Naive thymus-derived CD4-positive, alpha-beta T cell (primary cell): ENCODE data around the gene PLOD2. TPM values are rescaled to one million over a fixed set of nuclear protein-coding genes. Genes with fewer than 3 reads are reported as not detected.

Source experiments
- ATAC-seq: fragments of 150-1000 bp; cut with Tn5 transposase; 2 replicates; pipeline ENCODE4 v1.10.0; 2021; ENCODE audit warnings: mild to moderate bottlenecking, moderate library complexity
- CTCF ChIA-PET: fragments of 350-600 bp; sonication (Branson Sonifier 250); formaldehyde crosslinking; loops from one replicate; lab custom pipeline; 2021; ENCODE audit warnings: antibody characterized with exemption; lab: Charles Lee
- POLR2A ChIA-PET: fragments of 350-600 bp; sonication (Branson Sonifier 250); formaldehyde crosslinking; loops from one replicate; lab custom pipeline; 2021; ENCODE audit warnings: antibody characterized with exemption, inconsistent platforms; lab: Charles Lee
- DNase-seq, 9 donors: peaks; one replicate each; pipeline versions ENCODE4 v3.0.0 to v3.0.0-alpha.2; 2020 to 2022; ENCODE audit warnings: mixed read lengths in 1 of 9
- H3K27ac ChIP-seq: one replicate; pipeline ENCODE4 v1.7.0; 2013; ENCODE audit warnings: mild to moderate bottlenecking, low read depth, low read length, moderate library complexity
- H3K27me3 ChIP-seq, 2 donors: one replicate each; pipeline ENCODE4 v1.7.0; 2013; ENCODE audit warnings: low read length in 2 of 2, mild to moderate bottlenecking in 2 of 2, moderate library complexity in 2 of 2; ENCODE audit not compliant: control insufficient read depth in 2 of 2, insufficient read depth in 2 of 2
- H3K36me3 ChIP-seq, 3 experiments: 1 replicate in 2 of 3; 2 replicates in 1 of 3; pipeline ENCODE4 v1.7.0; 2013; ENCODE audit warnings: low read length in 3 of 3, mild to moderate bottlenecking in 3 of 3, moderate library complexity in 1 of 3; ENCODE audit not compliant: insufficient read depth in 3 of 3, control insufficient read depth in 2 of 3
- H3K4me1 ChIP-seq, 2 donors: one replicate each; pipeline ENCODE4 v1.7.0; 2013; ENCODE audit warnings: low read length in 2 of 2, mild to moderate bottlenecking in 2 of 2, moderate library complexity in 1 of 2; ENCODE audit not compliant: control insufficient read depth in 2 of 2, insufficient read depth in 2 of 2
- H3K4me3 ChIP-seq: 2 replicates; pipeline ENCODE4 v1.7.0; 2013; ENCODE audit warnings: mild to moderate bottlenecking, low read length
- H3K9me3 ChIP-seq, 3 experiments: 1 replicate in 2 of 3; 2 replicates in 1 of 3; pipeline ENCODE4 v1.7.0; 2013; ENCODE audit warnings: low read length in 3 of 3; ENCODE audit not compliant: control insufficient read depth in 2 of 3
- H3K27ac Mint-ChIP-seq, 9 donors: one replicate each; pipeline ENCODE4 v1.8.0; 2020 to 2022; ENCODE audit warnings: mixed read lengths in 9 of 9, mild to moderate bottlenecking in 8 of 9, moderate library complexity in 5 of 9, inconsistent platforms in 2 of 9
- H3K27me3 Mint-ChIP-seq, 5 donors: one replicate each; pipeline ENCODE4 v1.8.0; 2021 to 2022; ENCODE audit warnings: mixed read lengths in 5 of 5, mild to moderate bottlenecking in 1 of 5
- H3K36me3 Mint-ChIP-seq, 5 donors: one replicate each; pipeline ENCODE4 v1.8.0; 2020 to 2022; ENCODE audit warnings: mixed read lengths in 5 of 5, mild to moderate bottlenecking in 3 of 5, inconsistent platforms in 1 of 5
- H3K4me1 Mint-ChIP-seq, 7 donors: one replicate each; pipeline ENCODE4 v1.8.0; 2020 to 2022; ENCODE audit warnings: mixed read lengths in 7 of 7, mild to moderate bottlenecking in 3 of 7, inconsistent platforms in 1 of 7
- H3K4me3 Mint-ChIP-seq, 10 donors: one replicate each; pipeline ENCODE4 v1.8.0; 2020 to 2022; ENCODE audit warnings: mild to moderate bottlenecking in 10 of 10, mixed read lengths in 10 of 10, moderate library complexity in 6 of 10, inconsistent platforms in 2 of 10
- H3K9me3 Mint-ChIP-seq, 11 donors: one replicate each; pipeline ENCODE4 v1.8.0; 2020 to 2022; ENCODE audit warnings: mixed read lengths in 11 of 11, mild to moderate bottlenecking in 4 of 11, inconsistent platforms in 1 of 11, moderate library complexity in 1 of 11
- intact Hi-C, 2 donors: fragments of 100-400 bp; cut with micrococcal nuclease; formaldehyde crosslinking; loops; one replicate each; pipeline ENCODE4 v1.15.1; 2023
- polyA plus RNA-seq, 2 donors: library from polyadenylated mRNA; unstranded; fragments of 300-500 nt; fragmentation: Illumina TruSeq; gene quantifications; one replicate each; pipeline ENCODE4 v1.2.3, GENCODE V29; 2021
- total RNA-seq, 6 experiments: library from RNA in 5 of 6; stranded (reverse) in 5 of 6; gene quantifications; 1 replicate in 5 of 6; 2 replicates in 1 of 6; pipeline ENCODE4 v1.2.3 and lab custom pipeline; 2021 to 2026

PLOD2 gene
- total and polyA plus RNA-seq, 7 experiments from 2014 or later: 0.34 to 1.4 TPM; not detected in 5

DNA sequence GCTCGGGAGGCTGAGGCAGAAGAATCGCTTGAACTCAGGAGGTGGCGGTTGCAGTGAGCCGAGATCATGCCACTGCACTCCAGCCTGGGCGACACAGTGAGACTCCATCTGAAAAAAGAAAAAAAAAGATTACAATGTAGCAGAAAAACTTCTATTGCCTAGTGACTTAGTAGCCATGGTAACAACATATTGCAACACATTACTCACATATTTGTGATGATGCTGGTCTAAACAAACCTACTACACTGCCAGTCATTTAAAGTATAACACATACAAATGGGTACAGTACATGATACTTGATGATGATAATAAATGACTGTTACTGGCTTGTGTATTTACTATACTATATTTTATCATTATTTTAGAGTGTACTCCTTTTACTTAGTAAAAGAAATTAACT lies 125.6 kb downstream of the PLOD2 start:
- no peaks in the 10 kb centered on the region for H3K27me3 ChIP-seq
- H3K9me3 ChIP-seq: no peaks in the 10 kb centered on the region
- Mint-ChIP-seq H3K27me3 (no peaks in the 10 kb centered on the region), H3K36me3 (peaks cover 0 to 4% (median 0%) of the 10 kb centered on the region in 5 donors), H3K4me1 (no peaks in the 10 kb centered on the region), H3K9me3 (peaks cover 0 to 16% (median 5%) of the 10 kb centered on the region in 11 donors), H3K4me3 (no peak overlapping the region), H3K27ac (no peak overlapping the region)
- H3K4me1 ChIP-seq: no peaks in the 10 kb centered on the region
- intact Hi-C loops: no loop called here
- no peaks in the 10 kb centered on the region for H3K36me3 ChIP-seq
- ATAC-seq (no peak), DNase-seq (no peak)
- ChIA-PET POLR2A (no interaction called here), CTCF (no interaction called here)
- no peak overlapping the region for H3K4me3 ChIP-seq
- no peak overlapping the region for H3K27ac ChIP-seq

DNA sequence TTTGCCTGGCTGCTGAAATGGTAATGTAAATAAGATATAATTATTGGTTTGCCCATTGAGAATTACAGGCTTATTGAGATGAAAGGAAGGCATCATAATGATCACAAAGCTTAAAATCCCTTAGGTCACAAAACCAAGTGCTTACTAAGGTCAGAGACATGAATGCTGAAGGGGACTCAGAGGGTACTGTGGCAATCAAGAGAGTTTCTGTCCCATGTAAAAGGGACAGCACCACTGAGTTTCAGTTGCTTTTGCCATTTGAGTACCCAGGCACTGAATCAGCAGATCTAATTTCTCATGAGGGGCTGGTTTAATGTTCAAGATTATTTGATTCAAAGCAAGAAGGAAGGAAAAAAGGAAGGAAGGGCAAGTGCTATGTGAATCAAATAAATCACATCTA lies 127.0 kb downstream of the PLOD2 start:
- no peaks in the 10 kb centered on the region for H3K36me3 ChIP-seq
- no peak overlapping the region for H3K27ac ChIP-seq
- Mint-ChIP-seq H3K9me3 (peaks cover 0 to 25% (median 10%) of the 10 kb centered on the region in 11 donors), H3K36me3 (peaks cover 0 to 4% (median 0%) of the 10 kb centered on the region in 5 donors), H3K27me3 (no peaks in the 10 kb centered on the region), H3K27ac (no peak overlapping the region), H3K4me3 (no peak overlapping the region), H3K4me1 (no peaks in the 10 kb centered on the region)
- ATAC-seq: no peak
- H3K4me3 ChIP-seq: no peak overlapping the region
- intact Hi-C loops: no loop called here
- CTCF ChIA-PET: no interaction called here
- H3K9me3 ChIP-seq: no peaks in the 10 kb centered on the region
- no peak for DNase-seq
- H3K27me3 ChIP-seq: no peaks in the 10 kb centered on the region
- POLR2A ChIA-PET: no interaction called here
- H3K4me1 ChIP-seq: no peaks in the 10 kb centered on the region

DNA sequence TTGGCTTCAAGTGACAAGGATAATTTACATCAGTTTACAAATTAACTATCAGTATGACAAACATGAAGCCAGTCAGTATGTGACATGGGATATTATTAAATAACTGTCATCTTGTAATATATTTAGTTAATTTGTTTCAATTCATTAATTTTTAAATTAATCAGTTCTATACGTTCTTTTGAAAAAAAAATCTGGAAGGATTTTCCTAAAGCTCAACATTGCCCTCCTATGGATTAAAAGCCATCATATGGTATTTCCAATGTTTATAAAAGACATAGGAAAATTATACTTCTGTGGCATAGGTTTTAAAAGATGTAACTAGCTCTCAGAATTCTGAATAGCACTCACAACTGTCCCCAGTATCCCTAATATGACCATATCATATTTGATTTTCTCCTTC lies 134.4 kb downstream of the PLOD2 start:
- intact Hi-C loops: no loop called here
- POLR2A ChIA-PET: no interaction called here
- H3K36me3 Mint-ChIP-seq: peaks cover 0 to 2% (median 0%) of the 10 kb centered on the region in 5 donors
- Histone ChIP-seq H3K36me3 (no peaks in the 10 kb centered on the region), H3K4me1 (no peaks in the 10 kb centered on the region), H3K4me3 (no peak overlapping the region), H3K27me3 (no peaks in the 10 kb centered on the region), H3K27ac (no peak overlapping the region), H3K9me3 (no peaks in the 10 kb centered on the region)
- no peaks in the 10 kb centered on the region for H3K4me1 Mint-ChIP-seq
- H3K27me3 Mint-ChIP-seq: no peaks in the 10 kb centered on the region
- H3K27ac Mint-ChIP-seq: no peak overlapping the region
- H3K9me3 Mint-ChIP-seq: peaks cover 0 to 27% (median 9%) of the 10 kb centered on the region in 11 donors
- H3K4me3 Mint-ChIP-seq: no peak overlapping the region
- DNase-seq: no peak
- CTCF ChIA-PET: no interaction called here
- ATAC-seq: no peak

DNA sequence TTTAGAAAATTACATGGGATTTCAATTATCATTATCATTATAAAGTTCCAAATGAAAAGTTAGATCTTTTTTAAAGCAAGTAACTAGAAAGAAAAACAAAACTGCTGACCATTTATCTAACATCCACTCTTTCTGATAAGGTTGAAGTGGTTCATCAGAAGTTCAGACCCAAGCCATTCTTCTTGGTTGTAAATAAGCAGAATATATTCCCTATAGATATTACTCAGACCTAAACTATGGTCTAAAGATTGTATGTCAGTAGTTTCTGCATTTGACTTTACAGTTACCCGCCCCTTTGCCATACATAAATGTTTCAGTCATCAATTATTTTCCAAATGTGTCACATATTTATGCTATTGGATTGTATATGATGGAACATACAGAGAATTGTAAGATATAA lies 136.7 kb downstream of the PLOD2 start:
- H3K4me3 ChIP-seq: no peak overlapping the region
- no peaks in the 10 kb centered on the region for H3K9me3 ChIP-seq
- Mint-ChIP-seq H3K4me3 (no peak overlapping the region), H3K36me3 (no peaks in the 10 kb centered on the region), H3K4me1 (no peaks in the 10 kb centered on the region), H3K27me3 (no peaks in the 10 kb centered on the region), H3K27ac (no peak overlapping the region), H3K9me3 (peaks cover 0 to 13% (median 1%) of the 10 kb centered on the region in 11 donors)
- ChIA-PET CTCF (no interaction called here), POLR2A (no interaction called here)
- H3K27me3 ChIP-seq: no peaks in the 10 kb centered on the region
- H3K36me3 ChIP-seq: no peaks in the 10 kb centered on the region
- ATAC-seq (no peak), DNase-seq (no peak)
- no peak overlapping the region for H3K27ac ChIP-seq
- intact Hi-C loops: no loop called here
- no peaks in the 10 kb centered on the region for H3K4me1 ChIP-seq

DNA sequence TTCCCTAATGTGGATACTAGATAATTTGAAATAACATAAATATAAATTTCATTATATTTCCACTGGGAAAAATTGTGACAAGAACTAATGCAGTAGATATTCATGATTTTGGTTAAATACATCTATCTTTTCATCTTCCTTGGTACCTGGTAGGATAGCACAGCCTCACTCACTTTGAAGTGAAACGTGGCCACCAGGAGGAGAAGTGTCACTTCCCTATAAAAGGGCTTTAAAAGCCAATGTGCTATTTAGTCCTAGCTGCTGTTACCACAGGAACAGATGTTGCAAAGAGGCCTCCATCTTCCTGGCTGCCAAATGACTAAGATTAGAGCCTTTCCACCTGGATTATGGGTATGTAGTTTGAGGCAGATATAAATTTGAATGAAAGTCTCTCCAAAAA lies 140.0 kb downstream of the PLOD2 start:
- intact Hi-C loops: no loop called here
- Histone ChIP-seq H3K4me3 (no peak overlapping the region), H3K9me3 (no peaks in the 10 kb centered on the region), H3K27me3 (no peaks in the 10 kb centered on the region), H3K27ac (no peak overlapping the region), H3K4me1 (no peaks in the 10 kb centered on the region), H3K36me3 (no peaks in the 10 kb centered on the region)
- DNase-seq (no peak), ATAC-seq (no peak)
- POLR2A ChIA-PET: no interaction called here
- Mint-ChIP-seq H3K4me1 (no peaks in the 10 kb centered on the region), H3K9me3 (peaks cover 0 to 26% (median 4%) of the 10 kb centered on the region in 11 donors), H3K36me3 (peaks cover 0 to 3% (median 0%) of the 10 kb centered on the region in 5 donors), H3K4me3 (no peak overlapping the region), H3K27me3 (no peaks in the 10 kb centered on the region), H3K27ac (no peak overlapping the region)
- CTCF ChIA-PET: no interaction called here

DNA sequence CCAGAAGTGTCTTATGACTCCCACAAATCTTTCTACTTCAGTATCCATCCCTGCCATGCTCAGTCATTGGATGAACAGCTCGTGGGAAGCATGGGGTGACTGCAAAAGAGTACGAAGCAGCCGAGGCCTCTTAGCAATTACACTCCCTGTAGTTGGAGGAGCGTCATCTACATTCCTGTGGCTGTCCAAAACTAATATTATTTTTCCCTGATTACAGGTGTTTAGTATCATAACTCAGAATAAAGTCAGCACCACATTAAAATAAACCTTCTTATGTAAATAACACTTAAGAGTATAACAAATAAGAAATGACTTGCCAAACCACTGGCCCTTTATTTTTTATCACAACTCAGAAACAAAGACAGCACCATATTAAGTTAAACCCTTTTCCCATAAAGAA lies 141.5 kb downstream of the PLOD2 start:
- no peak overlapping the region for H3K4me3 ChIP-seq
- Mint-ChIP-seq H3K27ac (no peak overlapping the region), H3K27me3 (no peaks in the 10 kb centered on the region), H3K9me3 (peaks cover 0 to 26% (median 4%) of the 10 kb centered on the region in 11 donors), H3K4me1 (peaks cover 0 to 3% (median 0%) of the 10 kb centered on the region in 7 donors), H3K36me3 (peaks cover 0 to 3% (median 0%) of the 10 kb centered on the region in 5 donors), H3K4me3 (no peak overlapping the region)
- ATAC-seq: no peak
- H3K36me3 ChIP-seq: no peaks in the 10 kb centered on the region
- DNase-seq: no peak
- no peaks in the 10 kb centered on the region for H3K4me1 ChIP-seq
- H3K9me3 ChIP-seq: no peaks in the 10 kb centered on the region
- CTCF ChIA-PET: no interaction called here
- no peaks in the 10 kb centered on the region for H3K27me3 ChIP-seq
- no peak overlapping the region for H3K27ac ChIP-seq
- intact Hi-C loops: no loop called here
- POLR2A ChIA-PET: no interaction called here
